Stimulated activated CD4-positive, alpha-beta T cell treated with anti-CD3 and anti-CD28 coated beads, TNF-alpha, amount 100 ng/mL, for 48 hours (primary cell): ENCODE measurements around the gene JRKL.
"Not testable (repeated sequence)": the region's sequence is repeated elsewhere in the genome, so short reads cannot be mapped to it uniquely, and the experiment has no call there.

ENCODE experiments used
- DNase-seq, 3 donors: peaks; one replicate each; pipeline ENCODE4 v3.0.0-alpha.2; 2020; ENCODE audit warnings: low read depth in 3 of 3

Gene JRKL

GRCh38 chr11:96393753-96394348 lies 4.0 kb downstream of the JRKL start:
- no peak for DNase-seq

- no peak for DNase-seq
Measured at GRCh38 chr11:96394773-96395172, 5.0 kb downstream of the JRKL start.

- no peak for DNase-seq
Measured at GRCh38 chr11:96396637-96397036, 6.8 kb downstream of the JRKL start.

DNA sequence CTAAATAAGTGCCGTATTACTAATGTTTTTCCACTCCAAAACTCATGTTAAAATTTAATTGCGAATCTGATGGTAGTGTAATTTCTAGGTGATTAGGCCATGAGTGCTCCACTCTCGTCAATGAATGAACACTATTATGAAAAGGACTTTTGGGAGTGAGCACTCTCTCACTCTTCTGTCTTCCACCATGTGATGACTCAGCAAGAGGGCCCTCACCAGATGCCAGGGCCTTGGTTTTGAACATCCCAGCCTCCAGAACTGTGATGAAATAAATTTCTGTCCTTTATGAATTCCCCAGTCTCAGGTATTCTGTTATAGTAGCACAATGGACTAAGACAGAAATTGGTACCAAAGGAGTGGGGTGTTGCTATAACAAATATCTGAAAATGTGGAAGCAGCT lies 8.1 kb downstream of the JRKL start:
- DNase-seq: no peak

DNA sequence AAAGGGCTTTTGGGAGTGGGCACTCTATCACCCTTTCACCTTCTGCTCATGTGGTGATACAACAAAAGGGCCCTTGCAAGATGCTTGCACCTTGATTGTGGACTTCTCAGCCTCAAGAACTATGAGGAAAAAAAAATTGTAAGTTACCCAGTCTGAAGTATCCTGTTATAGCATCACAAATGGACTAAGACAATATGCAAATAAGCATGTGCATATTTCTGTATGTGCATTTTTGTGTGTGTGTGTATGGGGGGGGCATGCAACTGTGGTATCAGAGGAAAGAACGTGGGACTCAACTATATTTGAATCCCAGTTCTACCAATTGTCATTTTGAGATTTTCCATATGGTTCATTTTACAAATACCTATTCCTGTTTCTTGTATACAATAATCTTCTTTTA lies 10.9 kb downstream of the JRKL start:
- DNase-seq: no peak

- not testable (repeated sequence) for DNase-seq
Measured at GRCh38 chr11:96411412-96411811, 21.6 kb downstream of the JRKL start.

DNA sequence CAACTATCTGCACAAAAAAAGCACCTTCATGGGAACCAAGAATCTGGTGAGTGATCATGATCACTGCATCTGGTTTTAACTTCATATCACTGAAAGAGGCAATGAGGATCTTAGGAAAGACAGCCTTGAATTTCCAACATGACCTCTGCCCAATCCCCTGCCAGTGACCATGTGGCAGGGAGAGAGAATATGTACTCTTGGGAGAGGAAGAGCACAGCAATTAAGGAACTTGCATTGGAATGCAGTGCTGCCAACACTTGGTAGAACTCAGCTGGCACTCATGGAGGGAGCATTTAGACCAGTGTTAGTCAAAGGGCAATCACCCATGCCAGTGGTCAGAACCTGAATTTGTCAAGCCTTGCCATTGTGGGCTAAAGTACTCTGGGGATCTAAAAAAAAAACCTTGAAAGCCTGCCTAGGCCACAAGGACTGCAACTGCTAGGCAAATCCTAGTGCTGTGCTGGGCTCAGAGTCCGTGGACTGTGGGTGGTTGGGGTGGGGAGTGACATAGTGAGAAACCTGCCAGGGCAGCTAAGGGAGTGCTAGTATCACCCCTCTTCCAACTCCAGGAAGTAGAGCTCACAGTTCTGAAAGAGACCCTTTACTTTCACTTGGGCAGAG lies 23.1 kb downstream of the JRKL start:
- no peak for DNase-seq

- DNase-seq: no peak
Measured at GRCh38 chr11:96413408-96413807, 23.6 kb downstream of the JRKL start.

DNA sequence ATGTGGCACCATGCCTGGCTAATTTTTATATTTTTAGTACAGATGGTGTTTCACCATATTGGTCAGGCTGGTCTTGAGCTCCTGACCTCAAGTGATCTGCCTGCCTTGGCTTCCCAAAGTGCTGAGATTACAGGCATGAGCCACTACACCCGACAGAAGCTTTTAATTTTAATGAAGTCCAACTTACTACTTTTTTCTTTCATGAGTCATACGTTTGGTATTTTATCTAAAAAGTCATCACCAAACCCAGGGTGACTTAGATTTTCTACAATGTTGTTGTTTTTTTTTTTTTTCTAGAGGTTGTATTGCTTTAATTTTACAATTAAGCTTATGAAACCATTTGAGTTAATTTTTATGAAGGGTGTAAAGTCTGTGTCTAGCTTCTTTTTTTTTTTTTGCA lies 34.9 kb downstream of the JRKL start:
- no peak for DNase-seq

DNA sequence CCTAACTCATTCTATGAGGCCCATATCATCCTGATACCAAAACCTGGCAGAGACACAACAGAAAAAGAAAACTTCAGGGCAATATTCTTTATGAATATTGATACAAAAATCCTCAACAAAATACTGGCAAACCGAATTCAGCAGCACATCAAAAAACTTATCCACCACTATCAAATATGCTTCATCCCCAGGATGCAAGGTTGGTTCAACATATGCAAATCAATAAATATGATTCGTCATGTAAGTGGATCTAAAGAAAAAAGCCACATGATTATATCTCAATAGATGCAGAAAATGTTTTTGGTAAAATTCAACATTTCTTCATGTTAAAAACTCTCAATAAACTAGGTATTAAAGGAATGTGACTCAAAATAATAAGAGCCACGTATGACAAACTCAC lies 40.9 kb downstream of the JRKL start:
- DNase-seq: no peak

GRCh38 chr11:96432654-96433053 lies 42.8 kb downstream of the JRKL start:
- not testable (repeated sequence) for DNase-seq
